ENCODE results near the gene CCDC85C. TPM values are rescaled to one million over a fixed set of nuclear protein-coding genes. Genes with fewer than 3 reads are reported as not detected.

CCDC85C gene
- total and polyA plus RNA-seq, 9 donors, result 2.1 to 28.4 (median 13.1) TPM

GRCh38 chr14:99595524-99595923 lies 8.5 kb downstream of the CCDC85C start:
- TF ChIP-seq EP300 (IDR thresholded peaks at IDR 0.05) (no peak), POLR2A (IDR thresholded peaks at IDR 0.05) (no peak)
- TF ChIP-seq, protein P1, sequence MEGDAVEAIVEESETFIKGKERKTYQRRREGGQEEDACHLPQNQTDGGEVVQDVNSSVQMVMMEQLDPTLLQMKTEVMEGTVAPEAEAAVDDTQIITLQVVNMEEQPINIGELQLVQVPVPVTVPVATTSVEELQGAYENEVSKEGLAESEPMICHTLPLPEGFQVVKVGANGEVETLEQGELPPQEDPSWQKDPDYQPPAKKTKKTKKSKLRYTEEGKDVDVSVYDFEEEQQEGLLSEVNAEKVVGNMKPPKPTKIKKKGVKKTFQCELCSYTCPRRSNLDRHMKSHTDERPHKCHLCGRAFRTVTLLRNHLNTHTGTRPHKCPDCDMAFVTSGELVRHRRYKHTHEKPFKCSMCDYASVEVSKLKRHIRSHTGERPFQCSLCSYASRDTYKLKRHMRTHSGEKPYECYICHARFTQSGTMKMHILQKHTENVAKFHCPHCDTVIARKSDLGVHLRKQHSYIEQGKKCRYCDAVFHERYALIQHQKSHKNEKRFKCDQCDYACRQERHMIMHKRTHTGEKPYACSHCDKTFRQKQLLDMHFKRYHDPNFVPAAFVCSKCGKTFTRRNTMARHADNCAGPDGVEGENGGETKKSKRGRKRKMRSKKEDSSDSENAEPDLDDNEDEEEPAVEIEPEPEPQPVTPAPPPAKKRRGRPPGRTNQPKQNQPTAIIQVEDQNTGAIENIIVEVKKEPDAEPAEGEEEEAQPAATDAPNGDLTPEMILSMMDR (IDR thresholded peaks at IDR 0.05), result no peak
- H3K27me3 ChIP-seq, result no peaks in the 10 kb centered on the region
- no peaks in the 10 kb centered on the region for H3K9me3 ChIP-seq
- intact Hi-C loops (cut with DNase I), result no loop called here
- WGBS, 3 donors, result 86 to 95% (median 90%) methylated on average over 7 of the region's 7 CpGs
- H3K27ac ChIP-seq, result no peak overlapping the region
- peaks cover 20% of the 10 kb centered on the region for H3K4me1 ChIP-seq (ENCODE audit: insufficient read depth)
- H3K36me3 ChIP-seq, result no peaks in the 10 kb centered on the region
- H3K4me3 ChIP-seq, result no peak overlapping the region
- DNase-seq, result no peak

- Histone ChIP-seq H3K27ac (no peak overlapping the region), H3K4me3 (no peak overlapping the region), H3K4me1 (ENCODE audit: insufficient read depth) (peaks cover 23% of the 10 kb centered on the region), H3K27me3 (no peaks in the 10 kb centered on the region), H3K36me3 (no peaks in the 10 kb centered on the region), H3K9me3 (no peaks in the 10 kb centered on the region)
- WGBS, 3 donors, result 53 to 77% (median 55%) methylated on average over 9 of the region's 9 CpGs
- intact Hi-C loops (cut with DNase I), result no loop called here
- TF ChIP-seq, protein P1 (IDR thresholded peaks at IDR 0.05), result no peak
- TF ChIP-seq EP300 (IDR thresholded peaks at IDR 0.05) (no peak), POLR2A (IDR thresholded peaks at IDR 0.05) (no peak)
- no peak for DNase-seq
Observed at GRCh38 chr14:99595034-99595433, 9.0 kb downstream of the CCDC85C start.

DNA sequence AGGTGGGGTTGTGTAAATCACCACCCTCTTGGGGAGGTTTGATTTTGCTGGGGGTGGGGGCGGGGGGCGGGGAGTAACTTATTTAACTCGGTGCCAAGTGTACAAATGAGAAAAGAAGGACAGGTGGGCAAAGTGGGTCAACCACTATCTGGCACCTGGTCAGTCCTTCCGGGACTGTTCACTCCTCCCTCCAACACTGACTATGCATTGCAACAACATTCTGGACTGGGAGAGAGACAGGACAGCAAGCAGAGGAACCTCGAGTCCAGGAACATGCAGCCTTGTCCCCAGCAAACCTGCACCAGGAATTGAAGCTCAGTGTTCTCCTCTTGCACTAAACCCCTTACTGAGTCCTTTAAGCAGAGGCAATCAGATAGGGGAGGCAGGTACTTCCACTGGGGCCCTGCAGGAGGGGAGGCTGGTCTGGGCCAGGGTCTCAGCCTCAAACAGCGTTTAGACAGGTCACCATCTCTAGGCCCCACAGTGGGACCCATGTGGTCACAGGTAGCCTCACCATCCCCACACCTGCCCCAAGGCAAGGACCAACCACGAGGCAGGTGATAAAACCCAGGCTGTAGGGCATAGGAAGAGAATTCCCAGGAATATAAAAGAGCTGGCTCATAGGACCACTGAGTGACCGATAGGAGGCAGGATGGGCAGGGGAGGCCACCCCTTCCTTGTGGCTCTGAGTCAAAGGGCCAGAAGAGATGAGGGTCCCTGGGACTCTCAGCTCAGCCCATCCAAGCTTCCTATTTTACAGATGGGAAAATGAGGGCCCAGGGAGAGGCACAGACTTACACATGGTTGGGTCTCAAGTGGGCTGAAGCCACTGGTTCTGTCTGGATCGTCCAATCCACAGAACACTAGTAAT lies 9.8 kb downstream of the CCDC85C start:
- WGBS, 3 donors, result 78 to 85% (median 79%) methylated on average over 9 of the region's 9 CpGs
- intact Hi-C loops (cut with DNase I), result no loop called here
- no peak for DNase-seq
- Histone ChIP-seq H3K27me3 (no peaks in the 10 kb centered on the region), H3K36me3 (no peaks in the 10 kb centered on the region), H3K4me3 (no peak overlapping the region), H3K27ac (no peak overlapping the region), H3K4me1 (ENCODE audit: insufficient read depth) (peaks cover 21% of the 10 kb centered on the region), H3K9me3 (no peaks in the 10 kb centered on the region)
- TF ChIP-seq, protein P1 (IDR thresholded peaks at IDR 0.05), result no peak
- TF ChIP-seq EP300 (IDR thresholded peaks at IDR 0.05) (no peak), POLR2A (IDR thresholded peaks at IDR 0.05) (no peak)

GRCh38 chr14:99592933-99593753 lies 10.9 kb downstream of the CCDC85C start:
- no peaks in the 10 kb centered on the region for H3K9me3 ChIP-seq
- peaks cover 16% of the 10 kb centered on the region for H3K4me1 ChIP-seq (ENCODE audit: insufficient read depth)
- TF ChIP-seq, protein P1 (IDR thresholded peaks at IDR 0.05), result no peak
- H3K4me3 ChIP-seq, result no peak overlapping the region
- no peaks in the 10 kb centered on the region for H3K36me3 ChIP-seq
- WGBS, 3 donors, result 90 to 95% (median 92%) methylated on average over 36 of the region's 36 CpGs
- no peak for DNase-seq
- intact Hi-C loops (cut with DNase I), result no loop called here
- no peaks in the 10 kb centered on the region for H3K27me3 ChIP-seq
- no peak overlapping the region for H3K27ac ChIP-seq

All from ovary (tissue), 9 donors.